ENCODE data around the gene C5orf58.

- TF ChIP-seq CTCF (IDR thresholded peaks at IDR 0.05; ENCODE audit: insufficient read depth, low read depth, low read length): no peak
- TF ChIP-seq EZH2 (IDR thresholded peaks at IDR 0.05; ENCODE audit: insufficient read depth, low read length): no peak
Observed at GRCh38 chr5:170238456-170239196, 5.8 kb downstream of the C5orf58 start.
